Measurements from ENCODE around the gene RASA3.

DNA sequence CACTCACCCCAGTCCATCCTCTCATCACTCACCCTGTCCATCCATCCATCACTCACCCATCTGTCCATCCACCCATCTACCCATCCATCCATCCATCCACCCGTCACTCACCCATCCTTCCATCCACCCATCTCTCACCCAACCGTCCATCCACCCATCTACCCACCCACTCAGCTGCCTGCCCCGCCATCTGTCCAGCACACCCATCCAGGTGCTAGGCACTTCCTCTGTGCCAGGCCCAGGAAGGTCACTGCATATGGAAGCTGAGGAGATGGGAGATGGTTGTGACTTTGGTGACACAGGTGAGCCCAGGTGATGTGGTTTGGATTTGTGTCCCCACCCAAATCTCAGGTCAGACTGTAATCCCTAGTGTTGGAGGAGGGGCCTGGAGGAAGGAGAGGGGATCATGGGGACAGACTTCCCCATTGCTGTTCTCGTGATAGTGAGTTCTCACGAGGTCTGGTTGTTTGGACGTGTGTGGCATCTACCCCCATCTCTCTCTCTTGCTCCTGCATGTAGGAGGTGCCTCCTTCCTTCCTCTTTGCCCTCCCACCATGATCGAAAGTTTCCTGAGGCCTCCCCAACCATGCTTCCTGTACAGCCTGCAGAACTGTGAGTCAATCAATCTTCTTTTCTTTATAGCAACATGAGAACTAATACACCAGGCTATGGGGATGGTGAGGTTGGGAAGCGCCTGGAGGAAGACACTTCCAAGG is 142.7 kb downstream of the RASA3 start:
- TF ChIP-seq, protein P1, sequence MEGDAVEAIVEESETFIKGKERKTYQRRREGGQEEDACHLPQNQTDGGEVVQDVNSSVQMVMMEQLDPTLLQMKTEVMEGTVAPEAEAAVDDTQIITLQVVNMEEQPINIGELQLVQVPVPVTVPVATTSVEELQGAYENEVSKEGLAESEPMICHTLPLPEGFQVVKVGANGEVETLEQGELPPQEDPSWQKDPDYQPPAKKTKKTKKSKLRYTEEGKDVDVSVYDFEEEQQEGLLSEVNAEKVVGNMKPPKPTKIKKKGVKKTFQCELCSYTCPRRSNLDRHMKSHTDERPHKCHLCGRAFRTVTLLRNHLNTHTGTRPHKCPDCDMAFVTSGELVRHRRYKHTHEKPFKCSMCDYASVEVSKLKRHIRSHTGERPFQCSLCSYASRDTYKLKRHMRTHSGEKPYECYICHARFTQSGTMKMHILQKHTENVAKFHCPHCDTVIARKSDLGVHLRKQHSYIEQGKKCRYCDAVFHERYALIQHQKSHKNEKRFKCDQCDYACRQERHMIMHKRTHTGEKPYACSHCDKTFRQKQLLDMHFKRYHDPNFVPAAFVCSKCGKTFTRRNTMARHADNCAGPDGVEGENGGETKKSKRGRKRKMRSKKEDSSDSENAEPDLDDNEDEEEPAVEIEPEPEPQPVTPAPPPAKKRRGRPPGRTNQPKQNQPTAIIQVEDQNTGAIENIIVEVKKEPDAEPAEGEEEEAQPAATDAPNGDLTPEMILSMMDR (IDR thresholded peaks at IDR 0.05), result no peak
- TF ChIP-seq POLR2A (IDR thresholded peaks at IDR 0.05), result no peak
